ENCODE results near the gene NLGN2. TPM values are rescaled to one million over a fixed set of nuclear protein-coding genes. Genes with fewer than 3 reads are reported as not detected.

Gene NLGN2
- total and polyA plus RNA-seq, 2 donors (not counting 1 experiment from before 2014, with no cell fraction given), result 0.52 to 3.4 TPM

GRCh38 chr17:7432296-7432695, 24.7 kb downstream of the NLGN2 start:
- ATAC-seq (ENCODE audit: low read depth), result no peak
- peaks cover 0 to 13% (median 0%) of the 10 kb centered on the region in 3 donors for H3K9me3 ChIP-seq (ENCODE audit: control extremely low read depth in 1 of 3, control insufficient read depth in 2 of 3, insufficient read depth in 1 of 3, low read length in 2 of 3)
- no peak overlapping the region for H3K4me2 ChIP-seq (replicated peaks; ENCODE audit: low read depth, low read length, poor library complexity, severe bottlenecking)
- H3K79me2 ChIP-seq (ENCODE audit: control insufficient read depth, insufficient read depth, low read length), result peaks cover 8% of the 10 kb centered on the region
- peaks cover 11 to 16% of the 10 kb centered on the region in 2 donors for H3K4me1 ChIP-seq (ENCODE audit: control insufficient read depth in 2 of 2, insufficient read depth in 2 of 2, low read length in 2 of 2)
- 96% methylated on average over 11 of the region's 11 CpGs for WGBS (ENCODE audit: insufficient coverage)
- ChIA-PET CTCF (interaction anchor here (0.6 to 1.4 kb wide), 2 partner anchors 129 to 136 kb away, joined by 3 to 4 read pairs; no protein-coding TSS in a partner anchor), POLR2A (interaction anchor here (0.6 kb wide), 1 partner anchor 14 kb away, joined by 6 read pairs; no protein-coding TSS in a partner anchor)
- no peak overlapping the region for H3K4me3 Mint-ChIP-seq
- intact Hi-C loops (cut with micrococcal nuclease), result no loop called here
- H3K27me3 Mint-ChIP-seq, result no peaks in the 10 kb centered on the region
- no peak overlapping the region for H3K4me3 ChIP-seq (ENCODE audit: control extremely low read depth in 1 of 5, extremely low read depth in 1 of 5, insufficient read depth in 1 of 5, low read depth in 2 of 5, low read length in 4 of 5)
- no peak overlapping the region for H3K27ac Mint-ChIP-seq
- H3K27me3 ChIP-seq (replicated peaks in 1 of 4; ENCODE audit: control extremely low read depth in 1 of 4, control insufficient read depth in 3 of 4, insufficient read depth in 4 of 4, low read length in 3 of 4), result no peaks in the 10 kb centered on the region
- H3K9ac ChIP-seq (ENCODE audit: low read length), result no peak overlapping the region
- no peak for TF ChIP-seq CTCF (IDR thresholded peaks at IDR 0.05)
- no peak for TF ChIP-seq EZH2 (IDR thresholded peaks at IDR 0.05; ENCODE audit: borderline replicate concordance, insufficient read depth, low read depth, low read length, poor library complexity, severe bottlenecking)
- H3K9me3 Mint-ChIP-seq (ENCODE audit: insufficient read depth), result no peaks in the 10 kb centered on the region
- no peak overlapping the region for H3K27ac ChIP-seq (ENCODE audit: low read length in 2 of 2)
- no peak for DNase-seq
- peaks cover 17% of the 10 kb centered on the region for H3K4me1 Mint-ChIP-seq
- H4K20me1 ChIP-seq (ENCODE audit: control insufficient read depth, insufficient read depth, low read length, poor library complexity, severe bottlenecking), result peaks cover 13% of the 10 kb centered on the region
- H3K36me3 ChIP-seq (replicated peaks in 1 of 2; ENCODE audit: control extremely low read depth in 1 of 2, control insufficient read depth in 1 of 2, extremely low read depth in 1 of 2, insufficient read depth in 2 of 2, low read length in 1 of 2), result no peaks in the 10 kb centered on the region
- no peak overlapping the region for H2AFZ ChIP-seq (ENCODE audit: insufficient read depth, low read depth, low read length, poor library complexity, severe bottlenecking)
